Measurements from ENCODE around the gene RNF121.
A peak's percentile ranks its signal among the peaks of the same experiment; 100 is the strongest.

RNF121 gene

GRCh38 chr11:71927820-71928736 is 768 bp upstream of the RNF121 start, which contains the start of gene XNDC1N:
Gene XNDC1N (minus strand): TSS chr11:71928594. CDS start chr11:71923353, 5,241 bp downstream.
- peak within 1 kb of the TSS; percentile 75 for H3K4me3 ChIP-seq (ENCODE audit: low read length, poor library complexity, severe bottlenecking)
- H3K9me3 ChIP-seq (ENCODE audit: insufficient read depth, low read depth, low read length) = no peaks in the 10 kb centered on the region
- H3K4me1 ChIP-seq (ENCODE audit: insufficient read depth, low read length, poor library complexity, severe bottlenecking) = peaks cover 38% of the 10 kb centered on the region
- H3K4me2 ChIP-seq (ENCODE audit: low read depth, low read length, poor library complexity, severe bottlenecking) = peak within 1 kb of the TSS; percentile 80
- no peaks in the 10 kb centered on the region for H3F3A ChIP-seq (ENCODE audit: low read depth)
- no peaks in the 10 kb centered on the region for H3K36me3 ChIP-seq (ENCODE audit: insufficient read depth, low read length)
- no peaks in the 10 kb centered on the region for H3K27me3 ChIP-seq (ENCODE audit: insufficient read depth, low read length, poor library complexity, severe bottlenecking)
- peaks cover 55% of the 10 kb centered on the region for H3K79me2 ChIP-seq (ENCODE audit: insufficient read depth, low read length)
- no peak for TF ChIP-seq CTCF (conservative IDR thresholded peaks at IDR 0.05; ENCODE audit: low read length)
- no peak for TF ChIP-seq EZH2phosphoT487 (IDR thresholded peaks at IDR 0.05; ENCODE audit: borderline replicate concordance)
- peak within 1 kb of the TSS; percentile 84 for H3K9ac ChIP-seq (ENCODE audit: low read depth, low read length, poor library complexity, severe bottlenecking)
- peak within 1 kb of the TSS; percentile 85 for H2AFZ ChIP-seq (ENCODE audit: low read length)
- no peaks in the 10 kb centered on the region for H3K9me2 ChIP-seq (replicated peaks; ENCODE audit: low read depth, low read length)
- peaks cover 15% of the 10 kb centered on the region for H4K20me1 ChIP-seq (ENCODE audit: insufficient read depth, low read length, poor library complexity, severe bottlenecking)

GRCh38 chr11:71929491-71929890 is 645 bp downstream of the RNF121 start:
- H3K4me1 ChIP-seq (ENCODE audit: insufficient read depth, low read length, poor library complexity, severe bottlenecking) = peaks cover 48% of the 10 kb centered on the region
- no peaks in the 10 kb centered on the region for H3F3A ChIP-seq (ENCODE audit: low read depth)
- peak overlapping the region; percentile 84 for H3K9ac ChIP-seq (ENCODE audit: low read depth, low read length, poor library complexity, severe bottlenecking)
- H3K79me2 ChIP-seq (ENCODE audit: insufficient read depth, low read length) = peaks cover 69% of the 10 kb centered on the region
- H4K20me1 ChIP-seq (ENCODE audit: insufficient read depth, low read length, poor library complexity, severe bottlenecking) = peaks cover 20% of the 10 kb centered on the region
- H2AFZ ChIP-seq (ENCODE audit: low read length) = no peak overlapping the region
- no peaks in the 10 kb centered on the region for H3K9me2 ChIP-seq (replicated peaks; ENCODE audit: low read depth, low read length)
- H3K27me3 ChIP-seq (ENCODE audit: insufficient read depth, low read length, poor library complexity, severe bottlenecking) = no peaks in the 10 kb centered on the region
- peak overlapping the region; percentile 75 for H3K4me3 ChIP-seq (ENCODE audit: low read length, poor library complexity, severe bottlenecking)
- H3K36me3 ChIP-seq (ENCODE audit: insufficient read depth, low read length) = no peaks in the 10 kb centered on the region
- H3K9me3 ChIP-seq (ENCODE audit: insufficient read depth, low read depth, low read length) = no peaks in the 10 kb centered on the region
- H3K4me2 ChIP-seq (ENCODE audit: low read depth, low read length, poor library complexity, severe bottlenecking) = peak overlapping the region; percentile 80
- TF ChIP-seq EZH2phosphoT487 (IDR thresholded peaks at IDR 0.05; ENCODE audit: borderline replicate concordance) (no peak), CTCF (conservative IDR thresholded peaks at IDR 0.05; ENCODE audit: low read length) (no peak)

GRCh38 chr11:71930556-71931244 is 1.9 kb downstream of the RNF121 start:
- Histone ChIP-seq H3K9me2 (replicated peaks; ENCODE audit: low read depth, low read length) (no peaks in the 10 kb centered on the region), H3K36me3 (ENCODE audit: insufficient read depth, low read length) (no peaks in the 10 kb centered on the region), H3K79me2 (ENCODE audit: insufficient read depth, low read length) (peaks cover 78% of the 10 kb centered on the region), H3K9ac (ENCODE audit: low read depth, low read length, poor library complexity, severe bottlenecking) (peak overlapping the region; percentile 84), H3K4me3 (ENCODE audit: low read length, poor library complexity, severe bottlenecking) (peak overlapping the region; percentile 75), H3K4me1 (ENCODE audit: insufficient read depth, low read length, poor library complexity, severe bottlenecking) (peaks cover 50% of the 10 kb centered on the region), H3F3A (ENCODE audit: low read depth) (no peaks in the 10 kb centered on the region), H2AFZ (ENCODE audit: low read length) (no peak overlapping the region), H3K27me3 (ENCODE audit: insufficient read depth, low read length, poor library complexity, severe bottlenecking) (no peaks in the 10 kb centered on the region), H3K4me2 (ENCODE audit: low read depth, low read length, poor library complexity, severe bottlenecking) (peak overlapping the region; percentile 80), H3K9me3 (ENCODE audit: insufficient read depth, low read depth, low read length) (no peaks in the 10 kb centered on the region), H4K20me1 (ENCODE audit: insufficient read depth, low read length, poor library complexity, severe bottlenecking) (peaks cover 28% of the 10 kb centered on the region)
- no peak for TF ChIP-seq CTCF (conservative IDR thresholded peaks at IDR 0.05; ENCODE audit: low read length)
- TF ChIP-seq EZH2phosphoT487 (IDR thresholded peaks at IDR 0.05; ENCODE audit: borderline replicate concordance) = no peak
